DMS 273 treated with DMSO at 0.1 percent for 48 hours (cell line): ENCODE measurements around the gene FPR2.
"Not testable (repeated sequence)": the region's sequence is repeated elsewhere in the genome, so short reads cannot be mapped to it uniquely, and the experiment has no call there.

Source experiments
- DNase-seq: peaks from one replicate; lab custom pipeline; 2025; lab: John Stamatoyannopoulos, UW

The FPR2 gene

GRCh38 chr19:51760697-51761356, at the start of gene FPR2:
TSS of gene FPR2 (plus strand) at chr19:51761180. CDS start at chr19:51768659, 7,479 bp downstream.
- no peak for DNase-seq

- DNase-seq = no peak
These were observed 49.3 kb upstream of the FPR2 start for GRCh38 chr19:51711702-51712101.

GRCh38 chr19:51712461-51713081, 48.4 kb upstream of the FPR2 start:
- no peak for DNase-seq

- no peak for DNase-seq
These were observed 47.4 kb upstream of the FPR2 start for GRCh38 chr19:51713319-51714285.

- no peak for DNase-seq
These were observed 46.1 kb upstream of the FPR2 start for GRCh38 chr19:51714848-51715247.

GRCh38 chr19:51715850-51716249, 45.1 kb upstream of the FPR2 start:
- DNase-seq = no peak

- DNase-seq = no peak
These were observed 44.1 kb upstream of the FPR2 start for GRCh38 chr19:51716925-51717324.

GRCh38 chr19:51719251-51719988, 41.6 kb upstream of the FPR2 start:
- no peak for DNase-seq

GRCh38 chr19:51721905-51722304, 39.1 kb upstream of the FPR2 start:
- DNase-seq = no peak

GRCh38 chr19:51722492-51722891, 38.5 kb upstream of the FPR2 start:
- DNase-seq = no peak

GRCh38 chr19:51724543-51724942, 36.4 kb upstream of the FPR2 start:
- no peak for DNase-seq

- DNase-seq = no peak
These were observed 34.9 kb upstream of the FPR2 start for GRCh38 chr19:51726049-51726448.

- DNase-seq = no peak
These were observed 33.6 kb upstream of the FPR2 start for GRCh38 chr19:51727349-51727880.

GRCh38 chr19:51729781-51730180, 31.2 kb upstream of the FPR2 start:
- no peak for DNase-seq

- DNase-seq = no peak
These were observed 27.0 kb upstream of the FPR2 start for GRCh38 chr19:51733742-51734522.

GRCh38 chr19:51735759-51736449, 25.1 kb upstream of the FPR2 start:
- no peak for DNase-seq

GRCh38 chr19:51737389-51737788, 23.6 kb upstream of the FPR2 start:
- DNase-seq = no peak

GRCh38 chr19:51737924-51738323, 23.1 kb upstream of the FPR2 start:
- no peak for DNase-seq

GRCh38 chr19:51738523-51738922, 22.5 kb upstream of the FPR2 start:
- DNase-seq = not testable (repeated sequence)

GRCh38 chr19:51739466-51740213, 21.3 kb upstream of the FPR2 start:
- DNase-seq = no peak
